Sigmoid colon (tissue), 7 donors: ENCODE results near the gene SPTBN2. TPM values are rescaled to one million over a fixed set of nuclear protein-coding genes. Genes with fewer than 3 reads are reported as not detected.
A peak's percentile ranks its signal among the peaks of the same experiment; 100 is the strongest.

Experiments used
- DNase-seq: peaks from one replicate; pipeline ENCODE4 v3.0.0-alpha.2; 2019
- H3K27ac ChIP-seq, 4 donors: fragments of 200-600 bp; sonication (generic); one replicate each; pipeline ENCODE4 v1.5.1; 2016 to 2019; ENCODE audit warnings: mild to moderate bottlenecking in 1 of 4
- H3K27me3 ChIP-seq, 3 donors: fragments of 200-600 bp; sonication (generic); one replicate each; pipeline ENCODE4 v1.5.1; 2019; ENCODE audit warnings: mild to moderate bottlenecking in 1 of 3
- H3K36me3 ChIP-seq, 4 donors: fragments of 200-600 bp; sonication (generic); one replicate each; pipeline ENCODE4 v1.5.1; 2016 to 2019
- H3K4me1 ChIP-seq, 4 donors: fragments of 200-600 bp; sonication (generic); one replicate each; pipeline ENCODE4 v1.5.1; 2017 to 2019
- H3K4me3 ChIP-seq, 4 donors: fragments of 200-600 bp; sonication (generic); one replicate each; pipeline ENCODE4 v1.5.1; 2017 to 2019; ENCODE audit warnings: mild to moderate bottlenecking in 2 of 4, moderate library complexity in 1 of 4
- H3K9me3 ChIP-seq, 4 donors: fragments of 200-600 bp in 3 of 4; sonication (generic) in 3 of 4; one replicate each; pipeline versions ENCODE4 v1.5.1 to v1.6.1; 2013 to 2019
- EP300 ChIP-seq, 4 donors: sonication (generic); formaldehyde crosslinking; IDR thresholded peaks; one replicate each; pipeline ENCODE4 v1.6.1; 2017; ENCODE audit warnings: antibody characterized with exemption in 4 of 4
- POLR2A ChIP-seq, 2 donors: fragments of 450-650 bp; IDR thresholded peaks; one replicate each; pipeline ENCODE4 v1.6.1; 2016; ENCODE audit warnings: antibody characterized with exemption in 2 of 2, mild to moderate bottlenecking in 2 of 2, moderate library complexity in 2 of 2
- POLR2AphosphoS5 ChIP-seq, 4 donors: sonication (generic); formaldehyde crosslinking; IDR thresholded peaks; one replicate each; pipeline ENCODE4 v1.6.1; 2017; ENCODE audit warnings: antibody characterized with exemption in 4 of 4
- WGBS, 2 donors: extraction: QIAGEN DNeasy Blood & Tissue Kit; methylation state at CpG; one replicate each; pipeline ENCODE4 v1.1.7; 2013; 5-methylcytosine and 5-hydroxymethylcytosine counted together
- intact Hi-C: fragments of 100-400 bp; cut with DNase I; formaldehyde crosslinking; loops from one replicate; pipeline ENCODE4 v1.15.1; 2023
- polyA plus RNA-seq, 3 donors: library from polyadenylated mRNA; stranded (reverse); fragments of 200-250 nt; gene quantifications; one replicate each; pipeline ENCODE4 v1.2.3, GENCODE V29; 2013
- total RNA-seq, 4 donors: library from RNA; depleted of rRNA; stranded (reverse); fragments of >200 nt; gene quantifications; one replicate each; pipeline ENCODE4 v1.1.0, GENCODE V29; 2016
- TF ChIP-seq, protein P1 (sequence below), 4 experiments: fragments of 450-650 bp in 3 of 4; fragments of 200-600 bp in 1 of 4; IDR thresholded peaks; one replicate each; pipeline ENCODE4 v1.5.1; 2016 to 2019; ENCODE audit warnings: antibody characterized with exemption in 4 of 4, mild to moderate bottlenecking in 3 of 4, moderate library complexity in 2 of 4
- donor health status: healthy with polysubstance abuse.
- donor health status: Bipolar disorder and iron deficiency.
- donor health status: healthy.

Gene SPTBN2
- total and polyA plus RNA-seq, 7 donors = 0.33 to 5.7 (median 4.2) TPM

- Histone ChIP-seq H3K27ac (no peak overlapping the region), H3K36me3 (no peaks in the 10 kb centered on the region), H3K4me1 (no peaks in the 10 kb centered on the region), H3K27me3 (no peaks in the 10 kb centered on the region), H3K9me3 (no peaks in the 10 kb centered on the region), H3K4me3 (no peak overlapping the region)
- DNase-seq = no peak
- TF ChIP-seq, protein P1, sequence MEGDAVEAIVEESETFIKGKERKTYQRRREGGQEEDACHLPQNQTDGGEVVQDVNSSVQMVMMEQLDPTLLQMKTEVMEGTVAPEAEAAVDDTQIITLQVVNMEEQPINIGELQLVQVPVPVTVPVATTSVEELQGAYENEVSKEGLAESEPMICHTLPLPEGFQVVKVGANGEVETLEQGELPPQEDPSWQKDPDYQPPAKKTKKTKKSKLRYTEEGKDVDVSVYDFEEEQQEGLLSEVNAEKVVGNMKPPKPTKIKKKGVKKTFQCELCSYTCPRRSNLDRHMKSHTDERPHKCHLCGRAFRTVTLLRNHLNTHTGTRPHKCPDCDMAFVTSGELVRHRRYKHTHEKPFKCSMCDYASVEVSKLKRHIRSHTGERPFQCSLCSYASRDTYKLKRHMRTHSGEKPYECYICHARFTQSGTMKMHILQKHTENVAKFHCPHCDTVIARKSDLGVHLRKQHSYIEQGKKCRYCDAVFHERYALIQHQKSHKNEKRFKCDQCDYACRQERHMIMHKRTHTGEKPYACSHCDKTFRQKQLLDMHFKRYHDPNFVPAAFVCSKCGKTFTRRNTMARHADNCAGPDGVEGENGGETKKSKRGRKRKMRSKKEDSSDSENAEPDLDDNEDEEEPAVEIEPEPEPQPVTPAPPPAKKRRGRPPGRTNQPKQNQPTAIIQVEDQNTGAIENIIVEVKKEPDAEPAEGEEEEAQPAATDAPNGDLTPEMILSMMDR (IDR thresholded peaks at IDR 0.05) = no peak
- TF ChIP-seq EP300 (IDR thresholded peaks at IDR 0.05) (no peak), POLR2A (IDR thresholded peaks at IDR 0.05) (no peak), POLR2AphosphoS5 (IDR thresholded peaks at IDR 0.05) (no peak)
- 91 to 94% methylated on average over 18 of the region's 18 CpGs for WGBS, 2 donors
- intact Hi-C loops = no loop called here
Measured at GRCh38 chr11:66692446-66692845, 36.6 kb downstream of the SPTBN2 start.

DNA sequence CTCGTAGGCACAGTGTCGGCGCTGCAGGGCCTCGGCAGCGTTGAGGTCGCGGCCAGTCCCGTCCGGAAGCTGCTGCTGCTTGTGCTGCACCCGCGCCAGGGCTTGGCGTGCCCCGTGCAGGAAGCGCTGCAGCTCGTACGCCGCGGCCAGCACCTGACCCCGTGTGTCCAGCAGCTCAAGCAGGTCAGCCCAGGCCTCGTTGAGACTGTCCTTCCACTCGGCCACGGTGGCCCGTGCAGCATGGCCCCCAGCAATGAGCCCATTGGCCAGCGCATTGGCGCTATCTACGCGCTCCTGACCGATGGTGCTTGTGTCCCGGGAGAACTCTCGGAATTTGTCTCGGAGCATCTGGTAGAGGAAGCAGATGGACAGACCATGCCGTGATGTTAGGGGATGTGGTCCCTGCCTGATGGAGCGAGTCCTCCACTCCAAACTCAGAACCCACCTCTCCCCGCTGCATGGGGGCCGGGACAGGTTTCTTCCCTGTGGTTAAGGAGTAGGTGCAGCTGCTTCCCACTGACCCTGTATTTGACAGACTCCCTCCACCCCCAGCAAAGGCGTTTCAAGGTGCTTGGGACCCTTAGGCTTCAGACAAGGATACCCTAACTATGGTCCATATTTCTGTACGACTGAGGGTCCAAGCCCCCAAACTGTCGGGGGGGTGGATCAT is 37.6 kb downstream of the SPTBN2 start:
- TF ChIP-seq, protein P1 (IDR thresholded peaks at IDR 0.05) = no peak
- TF ChIP-seq EP300 (IDR thresholded peaks at IDR 0.05) = no peak
- TF ChIP-seq POLR2A (IDR thresholded peaks at IDR 0.05) = no peak
- TF ChIP-seq POLR2AphosphoS5 (IDR thresholded peaks at IDR 0.05) = no peak
- Histone ChIP-seq H3K9me3 (no peaks in the 10 kb centered on the region), H3K27me3 (no peaks in the 10 kb centered on the region), H3K4me3 (no peak overlapping the region), H3K4me1 (no peaks in the 10 kb centered on the region), H3K36me3 (no peaks in the 10 kb centered on the region), H3K27ac (no peak overlapping the region)
- no peak for DNase-seq
- intact Hi-C loops = no loop called here
- 95% methylated on average over 38 of the region's 38 CpGs for WGBS, 2 donors

- intact Hi-C loops = no loop called here
Measured at GRCh38 chr11:66689661-66690590, 39.1 kb downstream of the SPTBN2 start.

DNA sequence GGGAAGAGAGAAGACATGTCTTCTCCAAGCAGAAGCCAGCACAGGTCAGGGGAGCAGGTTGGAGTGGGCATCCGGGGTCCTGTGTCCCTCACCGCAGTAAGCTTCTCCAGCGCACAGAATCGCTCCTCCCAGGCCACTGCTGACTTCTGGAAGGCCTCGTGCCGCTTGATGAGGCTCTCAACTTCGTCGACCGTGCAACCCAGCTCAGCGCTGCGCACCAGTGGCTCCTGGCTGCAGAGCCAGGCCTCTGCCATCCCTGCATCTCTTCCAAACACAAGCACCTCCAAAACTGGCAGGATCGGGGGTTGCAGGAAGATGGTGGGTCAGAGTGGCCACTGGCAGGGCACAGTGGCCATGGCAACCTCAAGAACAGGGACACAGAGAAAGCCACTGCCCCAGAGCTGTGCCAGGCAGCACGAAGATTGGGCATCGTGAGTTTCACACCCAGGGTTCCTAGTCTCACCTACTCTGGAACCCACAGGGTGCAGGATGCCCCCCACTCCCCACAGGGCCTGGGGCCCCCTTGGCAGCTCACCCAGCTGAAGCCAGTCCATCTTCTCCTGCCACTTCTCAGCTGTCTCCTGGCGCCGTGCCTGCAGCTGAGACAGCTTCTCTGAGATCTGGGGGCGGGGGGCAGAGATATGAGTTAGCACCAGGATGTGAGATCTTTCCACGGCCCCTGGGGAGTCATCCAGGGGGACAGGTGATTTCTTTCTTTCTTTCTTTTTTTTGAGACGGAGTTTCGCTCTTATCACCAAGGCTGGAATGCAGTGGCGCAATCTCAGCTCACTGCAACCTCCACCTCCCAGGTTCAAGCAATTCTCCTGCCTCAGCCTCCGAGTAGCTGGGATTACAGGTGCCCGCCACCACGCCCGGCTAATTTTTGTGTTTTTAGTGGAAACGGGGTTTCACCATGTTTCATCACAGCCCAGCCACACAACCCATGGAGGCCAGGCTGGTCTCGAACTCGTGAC is 40.2 kb downstream of the SPTBN2 start:
- peak; percentile 39 for DNase-seq
- no peaks in the 10 kb centered on the region for H3K36me3 ChIP-seq
- 89 to 90% methylated on average over 28 of the region's 28 CpGs for WGBS, 2 donors
- H3K9me3 ChIP-seq = no peaks in the 10 kb centered on the region
- no peaks in the 10 kb centered on the region for H3K4me1 ChIP-seq
- H3K27me3 ChIP-seq = no peaks in the 10 kb centered on the region
- H3K4me3 ChIP-seq = no peak overlapping the region
- no peak for TF ChIP-seq EP300 (IDR thresholded peaks at IDR 0.05)
- TF ChIP-seq POLR2AphosphoS5 (IDR thresholded peaks at IDR 0.05) = no peak
- TF ChIP-seq, protein P1 (IDR thresholded peaks at IDR 0.05) = no peak
- no peak for TF ChIP-seq POLR2A (IDR thresholded peaks at IDR 0.05)
- H3K27ac ChIP-seq = no peak overlapping the region
- intact Hi-C loops = no loop called here

More at GRCh38 chr11:66689661-66690590, 39.1 kb downstream of the SPTBN2 start:
- peak; percentile 57 for DNase-seq
- H3K27ac ChIP-seq = no peak overlapping the region
- H3K4me3 ChIP-seq = no peak overlapping the region
- H3K27me3 ChIP-seq = no peaks in the 10 kb centered on the region
- 93 to 94% methylated on average over 32 of the region's 32 CpGs for WGBS, 2 donors
- H3K36me3 ChIP-seq = no peaks in the 10 kb centered on the region
- no peaks in the 10 kb centered on the region for H3K9me3 ChIP-seq
- no peaks in the 10 kb centered on the region for H3K4me1 ChIP-seq
- TF ChIP-seq POLR2A (IDR thresholded peaks at IDR 0.05) (no peak), EP300 (IDR thresholded peaks at IDR 0.05) (no peak), POLR2AphosphoS5 (IDR thresholded peaks at IDR 0.05) (no peak)
- TF ChIP-seq, protein P1 (IDR thresholded peaks at IDR 0.05) = no peak
